GM19463 (cell line): ENCODE measurements around the gene SASH1.
"Not testable (repeated sequence)": the region's sequence is repeated elsewhere in the genome, so short reads cannot be mapped to it uniquely, and the experiment has no call there.

Source experiments
- ATAC-seq: cut with Tn5 transposase; IDR thresholded peaks from one replicate; pipeline ENCODE4 v1.9.1; 2021; ENCODE audit warnings: mild to moderate bottlenecking, moderate library complexity; ENCODE audit not compliant: unreplicated experiment

SASH1 gene

DNA sequence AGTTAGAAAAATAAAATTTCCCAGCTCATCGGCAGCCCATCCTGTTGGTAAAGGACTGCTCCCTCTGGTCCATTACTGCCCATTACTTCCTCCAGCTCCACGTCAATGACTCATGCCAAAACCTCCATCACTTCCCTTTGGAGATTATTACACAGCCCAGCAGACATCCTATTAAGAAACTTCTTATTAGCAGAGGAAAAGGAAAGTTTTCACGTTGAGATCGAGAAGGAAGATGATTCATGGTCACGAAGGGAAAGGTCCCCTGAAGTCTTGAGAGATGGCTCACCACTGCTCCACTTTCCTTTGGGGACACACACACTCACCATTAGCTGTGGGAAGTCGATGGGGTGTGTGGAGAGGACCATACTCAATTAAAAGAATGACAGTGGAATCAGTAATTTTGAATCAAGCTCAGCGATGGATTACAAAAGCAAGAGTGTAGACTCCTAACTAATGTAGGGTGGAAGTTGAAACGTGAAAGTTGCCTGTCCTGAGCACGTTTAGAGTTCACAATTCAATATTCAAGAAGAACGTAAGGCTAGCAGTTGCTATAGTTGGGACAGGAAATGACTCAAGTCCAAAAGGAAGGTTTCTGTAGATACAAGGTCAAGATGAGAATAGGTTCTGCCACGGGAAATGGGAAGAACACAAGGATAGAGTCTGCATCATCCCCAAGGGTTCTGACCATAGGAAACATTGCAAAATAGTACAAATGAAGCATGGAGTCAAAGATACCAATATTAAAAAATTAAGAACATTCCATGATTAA lies 21.6 kb downstream of the SASH1 start:
- ATAC-seq: no peak

DNA sequence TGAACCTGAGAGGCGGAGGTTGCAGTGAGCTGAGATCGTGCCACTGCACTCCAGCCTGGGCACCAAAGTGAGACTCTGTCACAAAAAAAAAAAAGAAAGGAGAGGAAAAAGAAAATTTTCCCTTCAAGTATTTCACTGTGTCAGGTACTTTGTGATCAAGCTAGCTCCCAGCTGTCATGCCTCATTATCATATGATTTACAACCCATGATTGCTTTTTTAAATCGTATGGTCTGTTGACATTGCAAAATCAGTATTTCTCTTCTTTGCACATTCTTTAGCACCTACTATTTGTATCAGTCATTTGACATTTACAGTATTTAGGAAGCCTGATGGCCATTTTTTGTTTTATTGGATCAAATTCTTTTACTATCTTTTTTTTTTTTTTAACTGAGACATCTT lies 22.4 kb downstream of the SASH1 start:
- ATAC-seq: no peak

DNA sequence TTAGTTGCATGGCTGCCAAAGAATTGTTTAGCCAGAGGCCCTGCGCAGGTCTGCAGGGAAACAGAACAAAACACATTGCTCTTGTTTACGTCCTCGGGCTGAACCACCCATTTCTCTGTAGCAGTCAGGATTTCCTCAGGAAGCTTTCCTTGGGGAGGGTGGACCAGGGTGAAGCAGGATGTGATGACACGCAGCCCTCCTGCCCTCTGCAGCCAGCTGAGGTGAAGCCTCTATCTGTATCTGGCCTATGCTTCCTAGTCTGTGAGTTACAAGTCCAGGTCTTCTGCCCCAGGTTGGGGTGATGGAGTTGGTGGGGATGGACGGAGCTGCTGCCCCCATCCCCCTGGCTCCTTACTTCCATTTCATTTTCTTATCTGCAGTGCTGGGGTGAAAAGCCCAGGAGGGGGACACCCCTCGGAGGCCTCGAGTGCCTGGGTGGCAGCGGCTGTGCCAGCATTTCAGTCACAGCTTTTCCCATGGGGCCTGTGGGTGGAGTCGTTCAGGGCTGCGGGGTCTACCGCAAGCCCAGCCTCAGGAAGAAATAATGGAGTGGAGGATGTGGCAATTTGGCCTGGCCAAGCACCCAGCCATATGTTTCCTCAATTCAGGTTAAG lies 24.9 kb downstream of the SASH1 start:
- ATAC-seq: peak; percentile 58

GRCh38 chr6:148370176-148370575 lies 27.5 kb downstream of the SASH1 start:
- ATAC-seq: no peak

GRCh38 chr6:148374040-148374774 lies 31.6 kb downstream of the SASH1 start:
- no peak for ATAC-seq

GRCh38 chr6:148375401-148375800 lies 32.8 kb downstream of the SASH1 start:
- ATAC-seq: no peak

DNA sequence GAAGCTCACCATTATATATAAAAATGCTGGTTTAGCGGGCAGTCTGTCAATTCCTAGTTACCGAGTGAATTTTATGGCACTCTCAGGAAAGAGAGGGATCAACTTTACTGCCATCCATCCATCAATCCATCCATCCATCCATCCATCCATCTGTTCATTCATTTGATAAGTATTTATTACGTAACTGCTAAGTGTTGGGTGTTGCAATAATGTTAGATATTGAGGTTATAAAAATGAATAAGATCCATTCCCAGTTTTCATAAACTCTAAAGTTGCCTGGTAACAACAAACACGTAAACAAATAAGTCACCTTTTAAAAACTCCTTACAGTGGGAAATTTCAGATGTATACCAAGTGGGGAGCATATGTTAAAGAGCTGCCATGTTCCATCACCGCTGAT lies 36.8 kb downstream of the SASH1 start:
- ATAC-seq: no peak

DNA sequence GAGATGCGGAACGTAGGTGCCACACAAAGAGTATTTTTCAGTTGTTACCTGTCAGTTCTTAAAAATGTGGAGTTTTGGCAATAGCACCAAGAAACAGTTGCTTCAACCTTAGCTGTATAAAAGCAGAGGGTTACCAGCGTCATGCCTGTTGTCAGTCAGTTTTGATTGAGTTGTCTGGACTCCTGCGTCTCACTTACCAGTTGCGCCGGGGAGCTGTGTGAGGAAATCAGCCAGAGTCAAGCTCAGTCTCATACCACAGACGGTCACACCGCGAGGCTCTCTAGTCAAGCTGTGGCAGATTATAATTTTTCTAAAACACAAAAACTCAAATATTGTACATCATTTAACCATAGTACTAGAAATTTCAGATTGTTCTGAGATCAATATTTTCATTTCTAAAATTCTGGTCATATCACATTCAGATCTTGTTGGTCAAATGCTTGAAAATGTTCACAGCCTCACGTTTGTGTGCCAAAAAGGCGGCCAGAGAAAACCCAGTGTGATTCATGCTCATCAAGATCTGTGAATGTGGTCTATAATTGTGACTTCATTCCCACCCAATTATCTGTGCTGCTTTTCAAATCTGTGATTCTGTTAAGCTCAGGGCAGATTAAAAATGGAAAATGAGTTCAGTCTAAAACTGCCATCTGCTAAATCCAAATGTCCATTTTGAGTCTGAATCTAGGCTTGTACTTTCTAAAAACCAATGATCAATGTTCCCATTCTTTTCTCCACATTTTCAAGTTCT lies 37.5 kb downstream of the SASH1 start:
- ATAC-seq: no peak

GRCh38 chr6:148382051-148382450 lies 39.4 kb downstream of the SASH1 start:
- ATAC-seq: not testable (repeated sequence)

- no peak for ATAC-seq
Observed at GRCh38 chr6:148382861-148383260, 40.2 kb downstream of the SASH1 start.

- ATAC-seq: no peak
Observed at GRCh38 chr6:148383658-148384368, 41.2 kb downstream of the SASH1 start.

- no peak for ATAC-seq
Observed at GRCh38 chr6:148385379-148385778, 42.7 kb downstream of the SASH1 start.

DNA sequence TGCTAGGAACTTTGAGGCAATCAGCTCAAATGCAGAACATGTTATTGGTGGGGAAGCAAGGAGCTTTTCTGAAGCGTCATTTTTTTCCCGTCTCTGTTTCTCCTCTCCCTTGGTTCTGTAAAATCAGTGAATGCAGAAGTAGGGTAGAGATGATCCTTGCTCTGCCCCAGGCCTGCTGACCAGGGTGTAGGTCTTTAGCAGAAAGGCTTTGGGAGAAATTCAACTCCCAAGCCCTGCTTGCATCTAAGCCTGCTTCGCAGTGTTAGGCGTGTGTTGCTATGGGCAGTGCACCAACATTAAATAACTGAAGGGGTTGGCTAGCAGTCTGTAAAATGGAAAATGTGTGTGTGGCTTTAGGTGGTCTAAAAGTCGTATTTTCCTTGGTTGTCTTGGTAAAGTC lies 45.9 kb downstream of the SASH1 start:
- no peak for ATAC-seq

- no peak for ATAC-seq
Observed at GRCh38 chr6:148389086-148389485, 46.4 kb downstream of the SASH1 start.

DNA sequence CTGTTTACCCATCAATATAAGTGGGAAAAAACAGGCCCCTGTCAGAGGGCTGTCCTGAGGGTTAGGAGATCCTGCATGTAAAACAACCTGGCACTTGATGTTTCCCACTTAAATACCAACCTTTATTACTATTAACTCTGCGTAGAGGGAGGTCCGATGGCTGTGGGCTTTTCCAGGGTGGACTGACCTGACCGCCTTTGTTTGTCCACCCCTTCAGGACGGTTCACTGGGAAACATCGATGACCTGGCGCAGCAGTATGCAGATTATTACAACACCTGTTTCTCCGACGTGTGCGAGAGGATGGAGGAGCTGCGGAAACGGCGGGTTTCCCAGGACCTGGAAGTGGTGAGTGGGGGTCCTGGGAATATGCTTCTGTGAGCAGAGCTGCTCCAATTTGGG lies 47.3 kb downstream of the SASH1 start:
- no peak for ATAC-seq

- ATAC-seq: not testable (repeated sequence)
Observed at GRCh38 chr6:148392127-148392526, 49.5 kb downstream of the SASH1 start.

DNA sequence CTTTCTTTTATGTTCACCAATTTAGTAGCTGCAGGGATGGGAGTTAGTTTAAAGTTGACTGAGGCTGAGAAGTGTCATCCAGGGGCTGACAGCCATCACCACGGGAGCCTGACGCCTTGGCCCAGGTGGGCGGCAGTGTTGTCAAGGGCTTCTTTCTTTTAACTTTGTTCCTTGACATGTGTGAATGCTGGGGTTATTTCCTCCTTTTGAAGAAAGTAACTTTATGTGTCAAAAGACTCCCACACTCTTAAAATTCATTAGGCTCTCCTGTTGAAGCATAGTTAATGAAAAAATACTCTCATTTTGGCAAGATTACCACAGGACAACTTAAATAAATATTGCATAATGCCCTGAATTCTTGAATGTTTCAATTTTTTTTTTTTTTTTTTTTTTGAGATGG lies 50.0 kb downstream of the SASH1 start:
- ATAC-seq: no peak

DNA sequence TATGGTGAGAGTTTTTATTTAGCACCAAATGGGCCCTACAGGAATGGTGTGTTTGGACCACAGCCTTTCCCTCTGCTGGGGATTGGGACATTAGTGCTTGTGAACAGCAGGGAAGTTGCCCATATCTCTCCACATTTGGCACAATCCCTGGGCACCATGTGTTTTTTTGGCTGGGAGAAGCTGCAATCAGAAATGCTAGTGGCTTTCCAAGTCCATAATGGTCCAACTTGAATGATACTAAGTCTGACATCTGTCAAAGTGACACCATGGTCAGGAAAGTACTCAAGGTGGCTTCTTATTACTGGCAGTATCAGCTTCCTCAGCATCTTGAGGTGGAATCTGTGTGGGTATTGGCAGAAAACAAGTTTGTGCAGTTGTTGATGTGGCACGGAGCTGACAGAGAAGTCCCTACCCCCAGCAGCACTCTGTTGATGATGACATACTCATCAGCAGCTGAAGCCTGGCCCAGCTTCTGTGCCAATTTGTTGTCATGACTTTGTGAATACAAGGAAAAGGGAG lies 53.0 kb downstream of the SASH1 start:
- ATAC-seq: no peak

- no peak for ATAC-seq
Observed at GRCh38 chr6:148396411-148396810, 53.8 kb downstream of the SASH1 start.

DNA sequence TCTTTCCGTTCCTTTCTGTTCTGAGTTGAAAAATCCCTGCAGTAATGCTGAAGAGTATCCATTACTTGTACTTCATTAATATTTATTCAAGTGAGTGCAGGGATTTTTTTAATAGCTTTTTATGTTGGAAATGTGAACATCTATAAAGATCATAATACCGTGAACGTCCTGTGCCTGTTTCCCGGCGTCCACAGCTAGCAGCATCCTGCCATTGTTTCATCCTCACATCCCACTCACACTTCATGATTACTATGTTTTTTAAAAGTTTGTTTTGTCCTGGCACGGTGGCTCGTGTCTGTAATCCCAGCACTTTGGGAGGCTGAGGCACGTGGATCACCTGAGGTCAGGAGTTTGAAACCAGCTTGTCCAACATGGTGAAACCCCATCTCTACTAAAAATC lies 54.3 kb downstream of the SASH1 start:
- no peak for ATAC-seq
